Left ventricle myocardium inferior (tissue), 1 donor: ENCODE results near the gene MFAP4. TPM values are rescaled to one million over a fixed set of nuclear protein-coding genes. Genes with fewer than 3 reads are reported as not detected.

Source experiments
- DNase-seq: peaks from one replicate; pipeline ENCODE4 v3.0.0-alpha.2; 2020
- H3K27ac ChIP-seq: fragments of 200-600 bp; replicated peaks from 2 replicates; pipeline ENCODE4 v1.8.0; 2021
- H3K27me3 ChIP-seq: fragments of 200-600 bp; 2 replicates; pipeline ENCODE4 v1.8.0; 2021; ENCODE audit warnings: low read depth
- H3K36me3 ChIP-seq: fragments of 200-600 bp; 2 replicates; pipeline ENCODE4 v1.8.0; 2021
- H3K4me1 ChIP-seq: fragments of 200-600 bp; 2 replicates; pipeline ENCODE4 v1.8.0; 2021
- H3K4me3 ChIP-seq: fragments of 200-600 bp; 2 replicates; pipeline ENCODE4 v1.8.0; 2021; ENCODE audit warnings: mild to moderate bottlenecking, moderate library complexity
- H3K9me3 ChIP-seq: fragments of 200-600 bp; replicated peaks from 2 replicates; pipeline ENCODE4 v1.8.0; 2021
- intact Hi-C: fragments of 100-400 bp; cut with micrococcal nuclease; formaldehyde crosslinking; loops from one replicate; pipeline ENCODE4 v1.11.0; 2022
- total RNA-seq: library from RNA; stranded (reverse); fragmentation: NEBNext Ultra II Directional; extraction: Animal tissue kit (Norgen Biotek cat#: 25700); gene quantifications from one replicate; pipeline ENCODE4 v1.2.1, GENCODE V29; 2021
- TF ChIP-seq, protein P1 (sequence below): fragments of 200-600 bp; IDR thresholded peaks from 2 replicates; pipeline ENCODE4 v1.8.0; 2021; ENCODE audit warnings: antibody characterized with exemption, mild to moderate bottlenecking, borderline replicate concordance
- donor health status: DM: no; HTN: yes; CAD: no; lungs with severe emphysema.

MFAP4 gene
- total RNA-seq, 1 donor from 2014 or later = 65.6 TPM

DNA sequence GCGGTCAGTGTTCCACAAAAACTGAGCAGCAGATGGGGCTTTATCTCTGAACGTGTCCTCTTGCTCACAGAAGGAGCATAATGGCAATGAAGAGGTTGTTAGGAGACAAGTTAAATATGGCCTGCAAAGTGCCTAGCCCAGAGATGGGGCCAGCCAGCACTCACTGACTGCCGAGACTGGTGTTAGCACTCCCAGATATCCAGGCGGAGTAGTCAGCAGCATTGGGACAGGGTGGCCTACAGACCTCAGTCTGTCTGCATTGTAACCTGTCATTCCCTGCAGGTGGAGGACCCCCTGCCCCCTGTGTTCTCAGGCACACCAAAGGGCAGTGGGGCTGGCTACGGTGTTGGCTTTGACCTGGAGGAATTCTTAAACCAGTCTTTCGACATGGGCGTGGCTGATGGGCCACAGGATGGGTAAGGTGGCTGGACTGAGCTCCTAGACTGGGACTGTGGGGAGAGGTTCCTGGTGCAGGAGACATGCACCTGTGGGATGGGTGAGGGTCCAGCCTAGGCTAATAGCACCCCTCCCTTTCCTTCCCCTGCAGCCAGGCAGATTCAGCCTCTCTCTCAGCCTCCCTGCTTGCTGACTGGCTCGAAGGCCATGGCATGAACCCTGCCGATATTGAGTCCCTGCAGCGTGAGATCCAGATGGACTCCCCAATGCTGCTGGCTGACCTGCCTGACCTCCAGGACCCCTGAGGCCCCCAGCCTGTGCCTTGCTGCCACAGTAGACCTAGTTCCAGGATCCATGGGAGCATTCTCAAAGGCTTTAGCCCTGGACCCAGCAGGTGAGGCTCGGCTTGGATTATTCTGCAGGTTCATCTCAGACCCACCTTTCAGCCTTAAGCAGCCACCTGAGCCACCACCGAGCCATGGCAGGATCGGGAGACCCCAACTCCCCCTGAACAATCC is 4.2 kb downstream of the MFAP4 start:
- H3K4me3 ChIP-seq = no peak overlapping the region
- no peaks in the 10 kb centered on the region for H3K9me3 ChIP-seq
- intact Hi-C loops = no loop called here
- DNase-seq = no peak
- H3K36me3 ChIP-seq = peaks cover 47% of the 10 kb centered on the region
- H3K27ac ChIP-seq = peak overlapping the region; percentile 88
- peaks cover 67% of the 10 kb centered on the region for H3K4me1 ChIP-seq
- TF ChIP-seq, protein P1, sequence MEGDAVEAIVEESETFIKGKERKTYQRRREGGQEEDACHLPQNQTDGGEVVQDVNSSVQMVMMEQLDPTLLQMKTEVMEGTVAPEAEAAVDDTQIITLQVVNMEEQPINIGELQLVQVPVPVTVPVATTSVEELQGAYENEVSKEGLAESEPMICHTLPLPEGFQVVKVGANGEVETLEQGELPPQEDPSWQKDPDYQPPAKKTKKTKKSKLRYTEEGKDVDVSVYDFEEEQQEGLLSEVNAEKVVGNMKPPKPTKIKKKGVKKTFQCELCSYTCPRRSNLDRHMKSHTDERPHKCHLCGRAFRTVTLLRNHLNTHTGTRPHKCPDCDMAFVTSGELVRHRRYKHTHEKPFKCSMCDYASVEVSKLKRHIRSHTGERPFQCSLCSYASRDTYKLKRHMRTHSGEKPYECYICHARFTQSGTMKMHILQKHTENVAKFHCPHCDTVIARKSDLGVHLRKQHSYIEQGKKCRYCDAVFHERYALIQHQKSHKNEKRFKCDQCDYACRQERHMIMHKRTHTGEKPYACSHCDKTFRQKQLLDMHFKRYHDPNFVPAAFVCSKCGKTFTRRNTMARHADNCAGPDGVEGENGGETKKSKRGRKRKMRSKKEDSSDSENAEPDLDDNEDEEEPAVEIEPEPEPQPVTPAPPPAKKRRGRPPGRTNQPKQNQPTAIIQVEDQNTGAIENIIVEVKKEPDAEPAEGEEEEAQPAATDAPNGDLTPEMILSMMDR = no peak
- H3K27me3 ChIP-seq = no peaks in the 10 kb centered on the region

GRCh38 chr17:19381741-19382444 is 5.1 kb downstream of the MFAP4 start:
- Histone ChIP-seq H3K27ac (peak overlapping the region; percentile 28), H3K27me3 (no peaks in the 10 kb centered on the region), H3K4me3 (no peak overlapping the region), H3K4me1 (peaks cover 63% of the 10 kb centered on the region), H3K9me3 (no peaks in the 10 kb centered on the region), H3K36me3 (peaks cover 47% of the 10 kb centered on the region)
- DNase-seq = no peak
- TF ChIP-seq, protein P1 = no peak
- intact Hi-C loops = no loop called here

- no peak overlapping the region for H3K27ac ChIP-seq
Measured at GRCh38 chr17:19381361-19381740, 5.6 kb downstream of the MFAP4 start.

GRCh38 chr17:19380481-19381301 is 6.3 kb downstream of the MFAP4 start:
- TF ChIP-seq, protein P1 = no peak
- intact Hi-C loops = no loop called here
- no peaks in the 10 kb centered on the region for H3K27me3 ChIP-seq
- no peak overlapping the region for H3K4me3 ChIP-seq
- no peaks in the 10 kb centered on the region for H3K9me3 ChIP-seq
- H3K4me1 ChIP-seq = peaks cover 56% of the 10 kb centered on the region
- H3K27ac ChIP-seq = no peak overlapping the region
- DNase-seq = no peak
- peaks cover 47% of the 10 kb centered on the region for H3K36me3 ChIP-seq

More at GRCh38 chr17:19381361-19381740, 5.6 kb downstream of the MFAP4 start:
- Histone ChIP-seq H3K9me3 (no peaks in the 10 kb centered on the region), H3K27me3 (no peaks in the 10 kb centered on the region), H3K4me1 (peaks cover 63% of the 10 kb centered on the region), H3K36me3 (peaks cover 47% of the 10 kb centered on the region), H3K4me3 (no peak overlapping the region)
- TF ChIP-seq, protein P1 = no peak
- intact Hi-C loops = no loop called here
- DNase-seq = no peak
